ENCODE measurements around the gene SIPA1. TPM values are rescaled to one million over a fixed set of nuclear protein-coding genes. Genes with fewer than 3 reads are reported as not detected.

The SIPA1 gene
- total and polyA plus RNA-seq, 9 of the 15 experiments (the other 6 are each of a cell fraction or from before 2014, with no cell fraction given) = 0.25 to 85.8 (median 16.8) TPM

GRCh38 chr11:65609229-65609628 is 28.7 kb upstream of the SIPA1 start (continued):
- TF ChIP-seq, protein P1, sequence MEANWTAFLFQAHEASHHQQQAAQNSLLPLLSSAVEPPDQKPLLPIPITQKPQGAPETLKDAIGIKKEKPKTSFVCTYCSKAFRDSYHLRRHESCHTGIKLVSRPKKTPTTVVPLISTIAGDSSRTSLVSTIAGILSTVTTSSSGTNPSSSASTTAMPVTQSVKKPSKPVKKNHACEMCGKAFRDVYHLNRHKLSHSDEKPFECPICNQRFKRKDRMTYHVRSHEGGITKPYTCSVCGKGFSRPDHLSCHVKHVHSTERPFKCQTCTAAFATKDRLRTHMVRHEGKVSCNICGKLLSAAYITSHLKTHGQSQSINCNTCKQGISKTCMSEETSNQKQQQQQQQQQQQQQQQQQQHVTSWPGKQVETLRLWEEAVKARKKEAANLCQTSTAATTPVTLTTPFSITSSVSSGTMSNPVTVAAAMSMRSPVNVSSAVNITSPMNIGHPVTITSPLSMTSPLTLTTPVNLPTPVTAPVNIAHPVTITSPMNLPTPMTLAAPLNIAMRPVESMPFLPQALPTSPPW (CRISPR knock-in tag; IDR thresholded peaks at IDR 0.05) = no peak
- TF ChIP-seq ZNF766 (CRISPR knock-in tag; conservative IDR thresholded peaks at IDR 0.05) (no peak), CHD7 (IDR thresholded peaks at IDR 0.05; ENCODE audit: low read depth, low read length) (no peak), BACH1 (tag; IDR thresholded peaks at IDR 0.05) (no peak), ZNF717 (CRISPR knock-in tag; IDR thresholded peaks at IDR 0.05) (no peak), LARP7 (IDR thresholded peaks at IDR 0.05) (no peak)
- TF ChIP-seq, protein P2, sequence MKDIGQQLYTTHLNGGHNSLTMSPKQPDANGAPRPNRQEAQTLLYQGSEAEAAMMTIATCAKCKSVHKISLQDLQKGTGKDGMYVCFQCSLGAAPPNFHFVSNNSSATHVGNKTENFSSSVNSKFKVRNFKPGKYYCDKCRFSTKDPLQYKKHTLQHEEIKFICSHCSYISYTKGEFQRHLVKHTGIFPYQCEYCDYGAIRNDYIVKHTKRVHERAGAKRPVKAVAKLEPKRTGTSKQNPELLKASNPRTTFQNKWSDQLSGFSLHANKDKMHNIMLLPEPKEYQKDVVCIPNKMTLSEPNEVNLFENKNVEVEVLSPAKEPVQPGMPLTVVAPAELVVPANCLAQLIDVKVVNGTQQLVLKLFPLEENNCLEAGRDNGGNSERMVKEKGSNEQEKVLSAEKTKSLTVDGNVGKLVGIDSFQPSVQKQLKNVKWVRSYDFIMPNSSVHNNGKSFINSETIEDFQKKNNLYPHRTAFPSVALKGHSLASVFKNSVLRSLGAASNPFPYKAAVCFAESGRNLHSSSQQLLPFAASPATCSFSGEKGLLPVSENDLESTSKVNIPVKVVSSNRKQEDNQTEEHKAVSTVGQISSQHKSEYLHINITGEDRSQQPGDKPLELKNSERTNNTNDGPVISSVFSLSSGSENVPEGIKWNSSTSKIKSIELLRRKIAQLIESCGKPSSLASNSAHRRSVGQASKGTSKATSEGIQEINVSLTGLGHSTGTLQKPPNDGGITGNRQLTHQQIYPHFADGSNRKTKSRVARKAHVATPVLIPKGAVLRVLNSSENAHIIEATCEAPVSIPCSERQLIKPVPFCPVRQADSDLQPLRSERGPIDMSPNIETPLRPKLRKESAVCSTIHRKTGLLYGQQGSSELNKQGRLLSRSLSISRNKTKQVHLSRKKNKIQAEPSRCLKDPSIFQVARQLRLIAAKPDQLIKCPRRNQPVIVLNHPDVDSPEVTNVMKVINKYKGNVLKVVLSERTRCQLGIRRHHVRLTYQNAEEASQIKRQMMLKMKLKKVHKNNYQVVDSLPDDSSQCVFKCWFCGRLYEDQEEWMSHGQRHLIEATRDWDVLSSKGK (CRISPR knock-in tag; IDR thresholded peaks at IDR 0.05) = no peak
- TF ChIP-seq, protein P3, sequence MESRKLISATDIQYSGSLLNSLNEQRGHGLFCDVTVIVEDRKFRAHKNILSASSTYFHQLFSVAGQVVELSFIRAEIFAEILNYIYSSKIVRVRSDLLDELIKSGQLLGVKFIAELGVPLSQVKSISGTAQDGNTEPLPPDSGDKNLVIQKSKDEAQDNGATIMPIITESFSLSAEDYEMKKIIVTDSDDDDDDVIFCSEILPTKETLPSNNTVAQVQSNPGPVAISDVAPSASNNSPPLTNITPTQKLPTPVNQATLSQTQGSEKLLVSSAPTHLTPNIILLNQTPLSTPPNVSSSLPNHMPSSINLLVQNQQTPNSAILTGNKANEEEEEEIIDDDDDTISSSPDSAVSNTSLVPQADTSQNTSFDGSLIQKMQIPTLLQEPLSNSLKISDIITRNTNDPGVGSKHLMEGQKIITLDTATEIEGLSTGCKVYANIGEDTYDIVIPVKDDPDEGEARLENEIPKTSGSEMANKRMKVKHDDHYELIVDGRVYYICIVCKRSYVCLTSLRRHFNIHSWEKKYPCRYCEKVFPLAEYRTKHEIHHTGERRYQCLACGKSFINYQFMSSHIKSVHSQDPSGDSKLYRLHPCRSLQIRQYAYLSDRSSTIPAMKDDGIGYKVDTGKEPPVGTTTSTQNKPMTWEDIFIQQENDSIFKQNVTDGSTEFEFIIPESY (CRISPR knock-in tag; IDR thresholded peaks at IDR 0.05) = no peak
